ENCODE results near the gene LRRC28.

DNA sequence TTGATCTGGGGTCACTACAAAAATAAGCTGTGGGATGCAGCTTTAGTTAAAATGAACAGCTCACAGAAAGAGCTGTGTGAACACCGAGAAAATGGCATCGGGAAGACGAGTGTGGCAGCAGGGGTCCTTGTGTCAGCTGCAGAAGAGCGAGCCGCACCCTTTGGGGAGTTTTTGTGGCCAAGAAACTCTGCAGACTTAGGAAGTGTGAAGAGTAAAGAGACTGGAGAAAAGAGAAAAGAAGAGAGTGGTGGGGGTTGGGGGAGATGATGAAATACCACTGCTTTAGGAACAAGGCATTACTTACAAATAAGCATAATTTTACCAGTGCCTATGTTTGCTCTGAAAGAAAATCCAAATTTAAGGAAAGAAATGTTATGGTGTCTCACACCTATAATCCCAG, 147.8 kb downstream of the LRRC28 start:
- TF ChIP-seq, protein P1, sequence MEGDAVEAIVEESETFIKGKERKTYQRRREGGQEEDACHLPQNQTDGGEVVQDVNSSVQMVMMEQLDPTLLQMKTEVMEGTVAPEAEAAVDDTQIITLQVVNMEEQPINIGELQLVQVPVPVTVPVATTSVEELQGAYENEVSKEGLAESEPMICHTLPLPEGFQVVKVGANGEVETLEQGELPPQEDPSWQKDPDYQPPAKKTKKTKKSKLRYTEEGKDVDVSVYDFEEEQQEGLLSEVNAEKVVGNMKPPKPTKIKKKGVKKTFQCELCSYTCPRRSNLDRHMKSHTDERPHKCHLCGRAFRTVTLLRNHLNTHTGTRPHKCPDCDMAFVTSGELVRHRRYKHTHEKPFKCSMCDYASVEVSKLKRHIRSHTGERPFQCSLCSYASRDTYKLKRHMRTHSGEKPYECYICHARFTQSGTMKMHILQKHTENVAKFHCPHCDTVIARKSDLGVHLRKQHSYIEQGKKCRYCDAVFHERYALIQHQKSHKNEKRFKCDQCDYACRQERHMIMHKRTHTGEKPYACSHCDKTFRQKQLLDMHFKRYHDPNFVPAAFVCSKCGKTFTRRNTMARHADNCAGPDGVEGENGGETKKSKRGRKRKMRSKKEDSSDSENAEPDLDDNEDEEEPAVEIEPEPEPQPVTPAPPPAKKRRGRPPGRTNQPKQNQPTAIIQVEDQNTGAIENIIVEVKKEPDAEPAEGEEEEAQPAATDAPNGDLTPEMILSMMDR (IDR thresholded peaks at IDR 0.05): no peak
- TF ChIP-seq POLR2AphosphoS5 (IDR thresholded peaks at IDR 0.05; ENCODE audit: low read depth, low read length): no peak
- TF ChIP-seq SIN3A (IDR thresholded peaks at IDR 0.05; ENCODE audit: borderline replicate concordance, insufficient read depth, low read depth, low read length): no peak
- TF ChIP-seq, protein P2, sequence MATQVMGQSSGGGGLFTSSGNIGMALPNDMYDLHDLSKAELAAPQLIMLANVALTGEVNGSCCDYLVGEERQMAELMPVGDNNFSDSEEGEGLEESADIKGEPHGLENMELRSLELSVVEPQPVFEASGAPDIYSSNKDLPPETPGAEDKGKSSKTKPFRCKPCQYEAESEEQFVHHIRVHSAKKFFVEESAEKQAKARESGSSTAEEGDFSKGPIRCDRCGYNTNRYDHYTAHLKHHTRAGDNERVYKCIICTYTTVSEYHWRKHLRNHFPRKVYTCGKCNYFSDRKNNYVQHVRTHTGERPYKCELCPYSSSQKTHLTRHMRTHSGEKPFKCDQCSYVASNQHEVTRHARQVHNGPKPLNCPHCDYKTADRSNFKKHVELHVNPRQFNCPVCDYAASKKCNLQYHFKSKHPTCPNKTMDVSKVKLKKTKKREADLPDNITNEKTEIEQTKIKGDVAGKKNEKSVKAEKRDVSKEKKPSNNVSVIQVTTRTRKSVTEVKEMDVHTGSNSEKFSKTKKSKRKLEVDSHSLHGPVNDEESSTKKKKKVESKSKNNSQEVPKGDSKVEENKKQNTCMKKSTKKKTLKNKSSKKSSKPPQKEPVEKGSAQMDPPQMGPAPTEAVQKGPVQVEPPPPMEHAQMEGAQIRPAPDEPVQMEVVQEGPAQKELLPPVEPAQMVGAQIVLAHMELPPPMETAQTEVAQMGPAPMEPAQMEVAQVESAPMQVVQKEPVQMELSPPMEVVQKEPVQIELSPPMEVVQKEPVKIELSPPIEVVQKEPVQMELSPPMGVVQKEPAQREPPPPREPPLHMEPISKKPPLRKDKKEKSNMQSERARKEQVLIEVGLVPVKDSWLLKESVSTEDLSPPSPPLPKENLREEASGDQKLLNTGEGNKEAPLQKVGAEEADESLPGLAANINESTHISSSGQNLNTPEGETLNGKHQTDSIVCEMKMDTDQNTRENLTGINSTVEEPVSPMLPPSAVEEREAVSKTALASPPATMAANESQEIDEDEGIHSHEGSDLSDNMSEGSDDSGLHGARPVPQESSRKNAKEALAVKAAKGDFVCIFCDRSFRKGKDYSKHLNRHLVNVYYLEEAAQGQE (IDR thresholded peaks at IDR 0.05; ENCODE audit: insufficient read depth in 1 of 2, low read depth in 2 of 2, low read length in 1 of 2): no peak
- no peak for TF ChIP-seq TCF7L2 (IDR thresholded peaks at IDR 0.05; ENCODE audit: low read depth, low read length)
